Activated T-helper 1 cell treated with anti-CD3 and anti-CD28 coated beads, Interleukin-2, amount 50 U/mL, for 16 hours (primary cell): ENCODE data around the gene HIVEP3.

Source experiments
- DNase-seq, 2 donors: peaks; one replicate each; pipeline ENCODE4 v3.0.0-alpha.2; 2020; ENCODE audit warnings: low read depth in 1 of 2, low spot score in 1 of 2

Gene HIVEP3

DNA sequence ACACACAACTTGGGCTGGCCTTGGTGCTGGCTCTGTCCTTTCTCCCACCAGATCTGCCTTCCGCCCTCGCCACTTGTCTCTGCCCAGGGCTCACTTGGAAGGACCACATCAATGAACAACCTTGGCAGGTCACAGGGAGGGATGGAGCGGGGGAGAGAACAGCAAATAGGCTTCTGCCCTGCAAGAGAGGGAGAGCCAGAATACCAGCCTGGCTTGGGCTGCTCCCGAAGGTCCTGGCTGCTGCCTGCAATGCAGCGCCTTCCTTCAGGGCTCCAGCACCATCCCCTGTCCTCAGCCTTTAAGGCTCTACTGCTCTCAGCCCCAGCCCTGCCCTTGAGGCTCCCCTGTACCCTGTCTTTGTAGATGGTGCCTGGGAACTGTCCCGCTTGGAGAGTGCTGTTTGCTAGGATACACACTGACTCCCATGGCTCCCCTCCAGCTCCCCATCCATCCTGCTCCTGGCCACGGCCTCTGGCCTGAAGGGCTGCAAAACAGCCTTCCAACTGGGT is 43.8 kb downstream of the HIVEP3 start:
- no peak for DNase-seq

DNA sequence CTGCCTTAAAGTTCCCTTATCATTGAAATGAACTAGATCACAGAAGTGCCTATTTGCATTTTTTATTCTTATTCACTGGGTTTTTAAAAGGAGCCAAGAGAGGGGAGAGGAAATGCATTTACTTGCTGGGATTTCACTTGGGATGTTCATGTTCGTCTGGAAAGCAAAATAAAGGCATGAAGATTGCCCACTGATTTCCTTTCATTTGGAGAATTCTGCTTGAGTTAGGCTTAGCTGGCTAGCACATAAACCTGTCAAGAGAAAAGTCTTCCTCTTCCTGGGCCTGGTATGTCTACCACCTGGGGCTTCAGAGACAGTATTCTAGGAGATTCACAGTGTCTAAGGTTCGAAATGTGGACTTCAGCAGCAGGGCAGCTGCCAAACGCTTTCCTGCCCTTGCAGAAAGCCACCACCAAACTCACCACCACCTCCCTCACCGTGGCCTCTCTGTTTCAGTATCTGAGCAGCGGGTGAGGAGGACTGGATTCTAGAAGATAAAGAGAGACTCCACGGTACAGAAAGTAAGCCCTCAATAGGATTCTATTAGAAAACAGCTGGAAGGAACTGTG is 44.5 kb downstream of the HIVEP3 start:
- no peak for DNase-seq

DNA sequence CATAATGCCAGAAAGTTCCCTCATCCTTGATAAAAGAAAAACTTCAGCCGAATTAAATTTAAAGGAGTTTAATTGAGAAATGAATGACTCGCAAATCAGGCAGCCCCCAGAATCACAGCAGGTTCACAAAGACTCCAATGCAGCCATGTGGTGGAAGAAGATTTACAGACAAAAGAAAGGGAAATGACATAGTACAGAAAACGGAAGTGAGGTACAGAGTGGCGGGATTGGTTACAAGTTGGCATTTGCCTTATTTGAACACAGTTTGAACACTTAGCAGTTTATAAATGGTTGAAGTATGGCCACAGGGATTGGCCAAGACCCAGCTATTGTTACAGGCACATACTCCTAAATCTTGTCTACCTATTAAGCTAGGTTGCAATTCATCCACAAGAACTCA is 46.6 kb downstream of the HIVEP3 start:
- no peak for DNase-seq

DNA sequence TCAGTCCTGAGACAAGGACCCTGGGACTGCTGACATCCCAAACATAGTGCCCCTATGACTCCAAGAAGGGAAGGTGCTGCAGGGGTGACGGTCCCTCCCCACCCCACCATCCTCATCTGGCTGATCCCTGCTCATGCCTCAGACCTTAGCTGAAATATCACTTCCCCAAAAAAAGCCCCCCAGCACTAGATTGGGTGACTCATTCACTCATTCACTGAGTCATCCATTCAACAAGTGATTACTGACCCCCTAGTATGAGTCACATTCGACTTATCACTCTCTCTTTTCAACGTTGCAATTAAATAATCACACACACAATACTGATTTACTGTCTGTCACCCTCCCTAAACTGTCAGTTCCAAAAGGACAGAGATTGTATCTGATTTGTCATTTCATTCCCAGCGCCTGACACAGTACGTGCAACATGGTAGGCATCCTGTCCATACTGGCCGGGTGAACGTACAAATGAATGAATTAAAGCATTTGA is 48.6 kb downstream of the HIVEP3 start:
- no peak for DNase-seq

DNA sequence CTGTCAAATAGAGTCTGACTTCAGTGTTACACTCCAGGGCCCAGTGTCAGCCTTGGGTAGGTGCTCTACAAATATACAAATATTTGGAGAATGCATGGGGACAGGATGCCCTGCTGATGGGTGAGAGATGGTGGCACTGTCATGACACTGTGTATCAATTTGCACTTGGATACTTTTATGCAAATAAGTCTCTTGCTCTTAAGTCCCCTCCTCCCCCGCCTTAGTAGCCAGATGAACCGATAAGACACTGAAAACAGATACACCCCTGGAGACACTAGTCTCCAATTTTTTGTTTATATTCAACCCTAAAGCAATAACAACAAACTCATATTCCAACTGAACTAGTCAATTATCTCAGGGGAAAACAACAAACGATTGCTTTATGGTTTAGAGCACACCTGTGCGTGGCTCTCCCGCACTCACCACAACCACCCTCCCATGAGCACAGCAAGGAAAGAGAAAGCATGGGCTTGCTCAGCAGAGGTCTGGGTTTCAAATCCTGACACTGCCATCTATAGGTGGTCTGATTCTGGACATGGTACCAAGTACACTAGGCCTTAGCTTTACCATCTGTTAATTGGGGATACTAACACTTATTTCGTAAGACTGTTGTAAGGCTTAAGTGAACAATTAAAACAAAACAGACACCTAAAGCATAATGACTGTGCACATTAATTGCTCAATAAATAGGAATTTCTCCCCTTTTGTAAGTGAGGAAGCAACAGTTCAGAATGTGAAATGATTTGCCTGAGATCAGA is 50.3 kb downstream of the HIVEP3 start:
- DNase-seq, result no peak

DNA sequence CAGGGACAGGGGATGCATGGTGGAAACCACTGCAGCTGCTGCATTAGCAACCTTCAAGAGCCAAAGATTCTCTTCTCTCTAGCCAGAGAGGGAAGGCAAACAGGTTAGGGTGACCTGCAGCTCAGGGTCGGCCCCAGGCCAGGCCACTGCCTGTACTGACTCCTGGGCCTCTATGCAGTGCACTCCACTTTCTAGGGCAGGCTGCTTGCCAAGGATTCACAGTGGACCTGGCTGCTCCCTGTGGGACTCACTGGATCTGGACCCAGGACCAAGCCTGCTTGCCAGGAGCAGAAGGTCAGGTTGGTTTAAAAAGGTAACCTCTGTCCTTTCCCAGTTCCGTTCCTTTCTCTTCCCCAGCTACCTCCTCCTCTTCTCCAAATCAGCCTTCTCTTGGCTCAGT is 52.4 kb downstream of the HIVEP3 start:
- no peak for DNase-seq

GRCh38 chr1:41864471-41865040 is 54.2 kb downstream of the HIVEP3 start:
- no peak for DNase-seq

DNA sequence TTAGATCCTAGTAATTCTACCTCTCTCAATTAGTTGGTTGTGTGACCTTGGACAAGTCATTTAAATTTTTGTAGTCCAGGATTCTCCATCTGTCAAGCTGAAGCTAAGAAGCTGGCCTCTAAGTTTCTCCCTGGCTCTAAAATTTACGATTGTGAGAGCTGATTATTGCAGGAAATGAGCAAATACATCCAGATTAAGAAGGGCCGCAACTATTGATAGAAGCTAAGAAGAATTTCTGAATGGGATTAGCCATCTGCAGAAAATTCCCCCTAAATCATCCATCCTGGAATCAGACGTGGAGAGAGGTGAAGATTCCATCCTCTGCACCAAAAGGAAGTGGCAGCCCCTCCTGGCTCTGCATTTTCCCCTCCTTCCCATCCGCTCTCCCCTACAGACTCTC is 55.0 kb downstream of the HIVEP3 start:
- no peak for DNase-seq

DNA sequence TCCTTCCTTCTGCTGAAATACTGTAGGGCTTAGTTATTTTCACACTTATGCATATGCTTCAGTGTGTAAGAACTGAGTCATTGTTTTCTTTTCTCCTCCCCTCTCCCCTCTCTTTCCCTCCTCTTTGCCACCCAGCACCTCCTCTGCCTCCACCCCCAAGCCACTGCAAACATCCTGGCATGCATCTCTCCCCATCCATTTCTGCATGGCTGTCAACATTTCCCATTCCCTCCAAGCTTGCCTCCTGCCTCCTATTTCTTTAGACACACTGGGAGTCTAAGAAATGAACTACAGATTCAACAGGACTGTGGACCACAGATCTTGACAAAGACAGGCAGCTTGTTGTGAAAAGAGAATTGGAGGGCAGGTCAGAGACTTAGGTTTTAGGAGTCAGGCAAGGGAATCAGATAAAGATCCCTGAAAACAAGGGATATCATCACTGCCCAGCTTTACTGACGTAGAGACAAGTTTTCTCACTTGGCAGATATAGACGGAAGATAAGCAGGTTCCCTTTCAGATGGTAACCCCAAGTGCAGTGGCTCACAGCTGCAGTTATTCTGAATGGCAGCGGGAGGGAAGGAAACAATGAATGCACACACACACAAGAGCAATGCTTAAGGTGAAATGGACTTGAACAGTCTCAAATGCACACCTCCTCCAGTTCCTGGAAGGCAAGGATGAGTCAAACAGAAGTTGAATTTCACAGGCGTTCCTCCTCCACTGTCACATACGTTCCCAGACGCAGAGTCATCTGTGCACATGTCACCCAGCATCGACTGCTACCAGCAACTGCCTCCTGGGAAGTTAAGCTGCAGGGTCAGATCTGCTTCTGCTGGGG is 56.1 kb downstream of the HIVEP3 start:
- peak in 1 of 2 donors; percentile 5 for DNase-seq

- no peak for DNase-seq
Measured at GRCh38 chr1:41861535-41862383, 57.0 kb downstream of the HIVEP3 start.

DNA sequence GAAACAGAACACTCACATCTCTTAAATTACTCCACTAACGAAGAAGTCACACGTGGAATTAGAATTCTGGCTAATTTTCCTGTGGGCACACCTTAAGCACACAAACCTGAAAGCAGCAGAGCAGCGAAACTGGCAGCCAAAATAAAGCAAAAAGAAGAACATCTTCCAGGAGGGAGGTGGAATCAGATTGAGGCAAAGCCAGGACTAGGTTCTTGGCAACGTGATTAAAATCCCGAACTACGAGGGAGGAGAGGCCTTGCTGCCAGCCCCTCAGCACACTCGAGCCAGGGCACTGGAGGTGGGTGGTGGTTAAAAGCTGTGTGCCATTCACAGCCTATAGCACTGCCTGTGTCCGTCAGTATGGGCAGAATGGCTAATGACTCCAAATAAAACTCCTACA is 58.0 kb downstream of the HIVEP3 start:
- no peak for DNase-seq

DNA sequence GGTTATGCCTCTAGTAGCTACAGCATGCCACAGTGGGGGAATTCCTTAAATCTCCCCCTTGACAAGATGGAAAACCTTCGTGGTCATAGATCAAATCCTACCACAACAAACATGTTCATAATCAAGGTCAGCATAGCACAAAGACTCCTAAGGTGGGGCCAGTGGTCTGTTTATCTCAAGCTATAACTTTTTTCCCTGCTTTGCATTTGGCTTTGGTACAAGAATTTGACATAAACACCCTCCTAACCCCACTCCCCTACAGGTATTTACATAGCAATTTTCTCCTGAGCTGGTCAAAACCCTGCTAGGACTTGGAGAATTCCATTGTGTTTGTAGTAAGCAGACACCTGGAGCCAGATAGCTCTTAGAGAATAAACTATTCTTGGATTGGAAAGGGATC is 58.5 kb downstream of the HIVEP3 start:
- DNase-seq, result no peak

DNA sequence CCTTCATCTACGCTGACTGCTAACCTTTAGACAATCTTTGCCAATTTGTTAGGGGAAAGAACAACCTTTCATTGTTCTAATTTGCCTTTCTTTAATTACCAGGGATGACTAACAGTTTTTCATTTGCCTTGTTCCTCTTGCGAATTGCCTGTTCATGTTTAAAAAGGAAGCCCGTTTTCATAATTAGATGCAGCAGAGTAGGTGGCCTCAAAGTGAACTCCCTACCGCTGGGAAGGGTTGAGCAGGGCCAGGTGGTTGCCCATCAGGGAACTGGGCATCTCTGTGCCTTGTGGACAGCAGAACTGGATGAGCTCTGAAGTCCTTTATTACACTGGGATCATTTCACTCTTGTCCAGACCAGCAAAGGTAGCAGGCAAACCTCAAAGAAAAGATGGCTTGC is 59.0 kb downstream of the HIVEP3 start:
- DNase-seq, result no peak

GRCh38 chr1:41856944-41857285 is 61.8 kb downstream of the HIVEP3 start:
- DNase-seq, result no peak

GRCh38 chr1:41856151-41856943 is 62.4 kb downstream of the HIVEP3 start:
- DNase-seq, result no peak

DNA sequence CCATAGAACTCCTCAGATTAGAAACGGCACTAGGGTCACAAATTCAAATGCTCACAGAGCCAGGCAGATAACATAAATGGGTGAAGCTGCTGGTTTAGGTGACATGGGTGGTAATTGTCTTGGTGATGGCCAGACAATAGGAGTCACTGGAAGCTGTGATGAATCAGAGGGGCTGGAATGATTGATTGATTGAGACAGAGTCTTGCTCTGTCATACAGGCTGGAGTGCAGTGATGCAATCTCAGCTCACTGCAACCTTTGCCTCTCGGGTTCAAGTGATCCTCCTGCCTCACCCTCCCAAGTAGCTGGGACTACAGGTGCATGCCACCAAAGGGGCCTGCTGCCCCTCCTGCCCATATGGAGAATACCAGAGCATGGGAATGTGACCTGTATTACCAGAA is 63.0 kb downstream of the HIVEP3 start:
- no peak for DNase-seq

DNA sequence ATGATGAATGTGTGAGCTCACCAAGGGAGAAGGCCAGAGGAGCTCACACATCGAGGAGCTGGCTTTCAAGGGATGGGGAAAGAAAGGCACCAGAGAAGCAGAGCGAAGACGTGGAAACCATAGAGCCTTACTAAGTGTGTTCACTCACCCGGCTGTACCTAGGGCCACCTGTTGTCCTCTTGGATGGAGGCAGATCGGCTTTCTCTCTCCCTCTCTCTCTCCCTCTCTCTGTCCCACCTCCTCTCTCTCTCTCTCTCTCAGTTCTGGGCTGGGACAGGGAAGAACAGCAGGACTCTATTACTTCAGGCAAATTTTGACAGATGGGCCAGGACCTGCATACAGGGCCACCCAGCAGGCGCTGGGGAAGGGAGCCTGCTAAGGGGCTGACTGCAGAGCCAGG is 64.8 kb downstream of the HIVEP3 start:
- no peak for DNase-seq

GRCh38 chr1:41852091-41852490 is 66.6 kb downstream of the HIVEP3 start:
- DNase-seq, result no peak

- no peak for DNase-seq
Measured at GRCh38 chr1:41851589-41851988, 67.1 kb downstream of the HIVEP3 start.

DNA sequence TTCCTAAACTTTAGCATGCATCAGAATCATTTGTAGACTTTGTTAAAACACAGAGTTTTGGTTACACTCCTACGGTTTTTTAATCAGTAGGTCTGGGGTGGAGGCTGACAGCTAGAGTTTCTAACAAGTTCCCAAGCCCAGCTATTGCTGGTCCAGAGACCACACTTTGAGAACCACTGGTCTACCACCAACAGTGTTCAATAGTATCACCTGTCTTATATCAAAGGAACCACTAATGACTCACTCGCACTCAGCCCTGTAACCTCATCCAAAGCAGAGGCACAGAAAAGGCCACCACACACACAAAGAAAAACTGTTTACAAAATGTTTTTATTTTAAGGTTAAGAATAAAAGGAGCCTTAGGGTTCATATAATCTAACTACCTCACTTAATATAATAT is 68.7 kb downstream of the HIVEP3 start:
- DNase-seq, result no peak
